K562 (cell line): ENCODE results near the gene HIF1A. TPM values are rescaled to one million over a fixed set of nuclear protein-coding genes. Genes with fewer than 3 reads are reported as not detected.

ENCODE experiments used
- ATAC-seq: fragments of 200-7000 bp; cut with Tn5 transposase; 3 replicates; pipeline ENCODE4 v1.9.1; 2020; ENCODE audit warnings: moderate library complexity
- BruUV-seq: library from RNA; stranded (reverse); fragments of 400-500 nt; replicated peaks from 2 replicates; lab custom pipeline; 2021; lab: Mats Ljungman, UMichigan
- CTCF ChIA-PET: fragments of 300-600 bp; formaldehyde crosslinking; extraction: SDS; loops from one replicate; lab custom pipeline; 2021; ENCODE audit warnings: low intra/inter-chr PET ratio; lab: Yijun Ruan, JAX
- POLR2A ChIA-PET: fragments of 300-600, 350-650 bp; sonication (Branson Sonifier 250); formaldehyde crosslinking; extraction: SDS; loops from one replicate; lab custom pipeline; 2021; ENCODE audit warnings: antibody characterized with exemption, inconsistent platforms; lab: Yijun Ruan, JAX
- DNase-seq, 4 experiments: peaks; one replicate each; pipeline versions ENCODE4 v3.0.0 to v3.0.0-alpha.2; 2011 to 2018; ENCODE audit warnings: low spot score in 3 of 4, mixed read lengths in 3 of 4; ENCODE audit errors: extremely low read depth in 1 of 4
- FAIRE-seq: peaks from 2 replicates; lab custom pipeline; 2011; peaks lifted over from hg19 to GRCh38; lab: Jason Lieb, UNC
- H2AFZ ChIP-seq: 2 replicates; pipeline ENCODE4 v1.6.0; 2011; ENCODE audit warnings: low read depth, low read length, control low read depth, inconsistent platforms
- H3K27ac ChIP-seq: fragments of 200-600 bp; 3 replicates; pipeline ENCODE4 v1.8.0; 2011; ENCODE audit warnings: low read depth, mild to moderate bottlenecking, control low read depth, inconsistent platforms, low read length, moderate library complexity, mixed read lengths; ENCODE audit errors: extremely low read depth
- H3K27me3 ChIP-seq, 2 experiments: fragments of 300-600 bp in 1 of 2; 2 replicates in 1 of 2; 3 replicates in 1 of 2; pipeline versions ENCODE4 v1.6.0 to v1.8.0; 2011; ENCODE audit warnings: inconsistent platforms in 2 of 2, low read length in 2 of 2, mild to moderate bottlenecking in 1 of 2, mixed read lengths in 1 of 2, moderate library complexity in 1 of 2; ENCODE audit not compliant: control insufficient read depth in 2 of 2, insufficient read depth in 2 of 2
- H3K36me3 ChIP-seq: fragments of 300-600 bp; 3 replicates; pipeline ENCODE4 v1.8.0; 2011; ENCODE audit warnings: mild to moderate bottlenecking, low read length, inconsistent platforms; ENCODE audit not compliant: control insufficient read depth, insufficient read depth
- H3K4me1 ChIP-seq, 2 experiments: fragments of 200-600 bp in 1 of 2; replicated peaks in 1 of 2; 2 replicates in 1 of 2; 3 replicates in 1 of 2; pipeline versions ENCODE4 v1.5.1 to v1.8.0; 2011; ENCODE audit warnings: inconsistent platforms in 2 of 2, low read length in 2 of 2, mild to moderate bottlenecking in 1 of 2, mixed read lengths in 1 of 2, moderate library complexity in 1 of 2; ENCODE audit not compliant: control insufficient read depth in 2 of 2, insufficient read depth in 2 of 2
- H3K4me2 ChIP-seq: 2 replicates; pipeline ENCODE4 v1.6.1; 2011; ENCODE audit warnings: low read length, control low read depth, inconsistent platforms, mixed read lengths; ENCODE audit not compliant: insufficient read depth
- H3K4me3 ChIP-seq: fragments of 200-600 bp; sonication (generic), shearing (Covaris generic); 2 replicates; pipeline ENCODE4 v1.5.1; 2016; ENCODE audit warnings: control low read depth, inconsistent platforms
- H3K79me2 ChIP-seq: fragments of 200-600 bp; 3 replicates; pipeline ENCODE4 v1.8.0; 2011; ENCODE audit warnings: low read length, inconsistent platforms; ENCODE audit not compliant: control insufficient read depth, insufficient read depth
- H3K9ac ChIP-seq, 2 experiments: 2 replicates each; pipeline versions ENCODE4 v1.6.0 to v1.6.1; 2011; ENCODE audit warnings: low read depth in 2 of 2, low read length in 2 of 2, control low read depth in 1 of 2, inconsistent platforms in 1 of 2, mild to moderate bottlenecking in 1 of 2, mixed read lengths in 1 of 2; ENCODE audit not compliant: insufficient read depth in 1 of 2
- H3K9me1 ChIP-seq: one replicate; pipeline ENCODE4 v1.6.0; 2011; ENCODE audit warnings: inconsistent platforms, mild to moderate bottlenecking, low read length, moderate library complexity; ENCODE audit not compliant: control insufficient read depth, insufficient read depth
- H3K9me3 ChIP-seq: replicated peaks from 2 replicates; pipeline ENCODE4 v1.5.1; 2011; ENCODE audit warnings: low read depth, low read length, inconsistent platforms; ENCODE audit not compliant: control insufficient read depth, insufficient read depth
- H4K20me1 ChIP-seq: replicated peaks from 2 replicates; pipeline ENCODE4 v1.6.1; 2011; ENCODE audit warnings: low read length, inconsistent platforms, mixed read lengths; ENCODE audit not compliant: control insufficient read depth, insufficient read depth
- HES1 ChIP-seq: fragments of 450-650 bp; IDR thresholded peaks from 2 replicates; pipeline ENCODE4 v1.6.1; 2016; ENCODE audit warnings: low read depth, mild to moderate bottlenecking, moderate library complexity
- HLTF ChIP-seq: fragments of 450-650 bp; IDR thresholded peaks from 2 replicates; pipeline ENCODE4 v1.6.1; 2016
- HNRNPUL1 ChIP-seq: fragments of 200-400 bp; formaldehyde crosslinking; IDR thresholded peaks from 2 replicates; pipeline ENCODE4 v1.6.1; 2017; ENCODE audit warnings: low read length
- KLF1 ChIP-seq: fragments of 450-650 bp; IDR thresholded peaks from 2 replicates; pipeline ENCODE4 v1.6.1; 2016; ENCODE audit warnings: missing genetic modification characterization, missing compliant biosample characterization
- PBX2 ChIP-seq, 2 experiments: IDR thresholded peaks in 1 of 2; conservative IDR thresholded peaks in 1 of 2; 2 replicates each; pipeline ENCODE4 v1.6.1; 2016; ENCODE audit warnings: low read depth in 2 of 2, mild to moderate bottlenecking in 1 of 2, missing compliant biosample characterization in 1 of 2, missing genetic modification characterization in 1 of 2, moderate library complexity in 1 of 2
- PHF21A ChIP-seq: fragments of 450-650 bp; IDR thresholded peaks from 2 replicates; pipeline ENCODE4 v1.6.1; 2017; ENCODE audit warnings: low read depth, borderline replicate concordance
- POLR2AphosphoS5 ChIP-seq: IDR thresholded peaks from 2 replicates; pipeline ENCODE4 v1.6.1; 2011; ENCODE audit warnings: mild to moderate bottlenecking, low read depth, low read length, moderate library complexity; ENCODE audit not compliant: control insufficient read depth, insufficient read depth
- POLR3A ChIP-seq: IDR thresholded peaks from 2 replicates; pipeline ENCODE4 v1.6.1; 2011; ENCODE audit warnings: borderline replicate concordance, mild to moderate bottlenecking, moderate library complexity; ENCODE audit not compliant: insufficient read length, insufficient read depth; ENCODE audit errors: extremely low read depth
- TCF15 ChIP-seq: fragments of 250-450 bp; sonication (Bioruptor Pico); IDR thresholded peaks from 2 replicates; pipeline ENCODE4 v1.8.0; 2022; ENCODE audit warnings: moderate library complexity, mild to moderate bottlenecking, inconsistent platforms
- THRAP3 ChIP-seq: fragments of 450-650 bp; IDR thresholded peaks from 2 replicates; pipeline ENCODE4 v1.6.1; 2016; ENCODE audit warnings: mild to moderate bottlenecking, inconsistent platforms, borderline replicate concordance
- TOE1 ChIP-seq, 2 experiments: fragments of 450-650 bp in 1 of 2; sonication (generic) in 1 of 2; formaldehyde crosslinking in 1 of 2; IDR thresholded peaks; 2 replicates each; pipeline versions ENCODE4 v1.7.1 to v1.8.0; 2016 to 2022; ENCODE audit warnings: borderline replicate concordance in 2 of 2, mild to moderate bottlenecking in 2 of 2, antibody characterized with exemption in 1 of 2, inconsistent platforms in 1 of 2, low read depth in 1 of 2, missing genetic modification reagents in 1 of 2, moderate library complexity in 1 of 2
- ZFX ChIP-seq: sonication (generic); formaldehyde crosslinking; IDR thresholded peaks from 2 replicates; pipeline ENCODE4 v1.8.0; 2022; ENCODE audit warnings: mild to moderate bottlenecking, missing genetic modification reagents, moderate library complexity
- ZNF197 ChIP-seq: fragments of 200-800 bp; sonication (Bioruptor generic); IDR thresholded peaks from 2 replicates; pipeline ENCODE4 v1.6.1; 2016; ENCODE audit warnings: low read depth, missing genetic modification characterization, missing compliant biosample characterization
- ZNF764 ChIP-seq: fragments of 250-450 bp; sonication (Bioruptor Pico); IDR thresholded peaks from 2 replicates; pipeline ENCODE4 v1.4.0; 2020; ENCODE audit warnings: low read depth, mild to moderate bottlenecking, moderate library complexity
- WGBS: fragments of 100-300 bp; shearing (Covaris generic); methylation state at CpG from one replicate; pipeline ENCODE4 v1.1.6; 2016; ENCODE audit warnings: low coverage, mixed read lengths; ENCODE audit not compliant: insufficient coverage; ENCODE audit errors: missing lambda C conversion rate; 5-methylcytosine and 5-hydroxymethylcytosine counted together
- in situ Hi-C: fragments of 300-500 bp; cut with MboI; formaldehyde crosslinking; loops from 4 replicates; pipeline ENCODE4 v1.15.0; 2018; ENCODE audit warnings: inconsistent platforms, mixed read lengths
- intact Hi-C: fragments of 100-400 bp; cut with micrococcal nuclease; formaldehyde crosslinking; loops from 2 replicates; pipeline ENCODE4 v1.14.2; 2022
- polyA plus RNA-seq, 8 experiments: library from polyadenylated mRNA; depleted of rRNA in 4 of 8; stranded (reverse) in 5 of 8; unstranded in 3 of 8; fragments of >200 nt; fragmentation: Nextera tagmentation in 2 of 8; fragmentation: Illumina TruSeq in 1 of 8; extraction: Ambion mirVana in 2 of 8; extraction: Trizol in 1 of 8; gene quantifications; 2 replicates each; pipeline versions ENCODE4 v1.2.1 to v1.2.3, GENCODE V29; 2011 to 2014; ENCODE audit warnings: inconsistent platforms in 1 of 8, missing spikeins in 1 of 8
- total RNA-seq, 7 experiments: library from RNA; depleted of rRNA in 6 of 7; stranded (reverse); fragments of >200 nt in 6 of 7; fragmentation: Illumina TruSeq in 2 of 7; extraction: Trizol in 2 of 7; gene quantifications; 2 replicates each; pipeline versions ENCODE4 v1.2.1 to v1.2.3, GENCODE V29; 2011 to 2021; ENCODE audit warnings: low replicate concordance in 1 of 7
- TF ChIP-seq, protein P1 (sequence below): fragments of 250-450 bp; sonication (Bioruptor Pico); IDR thresholded peaks from 2 replicates; pipeline ENCODE4 v1.8.0; 2022; ENCODE audit warnings: moderate library complexity, mild to moderate bottlenecking, inconsistent platforms

The HIF1A gene
- total and polyA plus RNA-seq, 9 of the 15 experiments (the other 6 are each of a cell fraction or from before 2014, with no cell fraction given) = 5.9 to 35.3 (median 24.2) TPM

DNA sequence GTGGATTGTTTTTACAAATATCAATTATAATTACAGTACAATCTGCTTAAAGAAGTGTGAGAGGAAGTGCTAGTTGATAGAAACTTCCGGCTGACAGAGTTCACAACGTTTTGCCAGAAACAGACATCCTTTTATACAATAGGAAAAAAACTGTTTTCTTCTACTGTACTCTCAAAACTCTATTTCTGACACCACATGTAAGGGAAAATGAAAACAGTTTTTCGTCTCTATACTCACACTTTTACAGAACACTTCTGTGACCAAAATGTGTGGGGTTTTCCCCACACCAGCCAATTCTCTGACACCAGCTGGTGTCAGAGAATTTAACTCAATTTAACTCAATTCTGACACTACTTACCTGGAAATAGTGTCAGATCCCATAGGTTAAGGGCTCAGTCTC, 24.2 kb upstream of the HIF1A start (continued):
- TF ChIP-seq POLR2AphosphoS5 (no peak), PBX2 (CRISPR knock-in tag; IDR thresholded peaks at IDR 0.05; ENCODE audit: low read depth) (no peak), PBX2 (tag; conservative IDR thresholded peaks at IDR 0.05; ENCODE audit: low read depth) (no peak), HLTF (no peak), PHF21A (no peak), KLF1 (tag) (no peak), HES1 (no peak), ZFX (CRISPR knock-in tag) (no peak), HNRNPUL1 (no peak)
- TF ChIP-seq, all 486 proteins: peak for 0

DNA sequence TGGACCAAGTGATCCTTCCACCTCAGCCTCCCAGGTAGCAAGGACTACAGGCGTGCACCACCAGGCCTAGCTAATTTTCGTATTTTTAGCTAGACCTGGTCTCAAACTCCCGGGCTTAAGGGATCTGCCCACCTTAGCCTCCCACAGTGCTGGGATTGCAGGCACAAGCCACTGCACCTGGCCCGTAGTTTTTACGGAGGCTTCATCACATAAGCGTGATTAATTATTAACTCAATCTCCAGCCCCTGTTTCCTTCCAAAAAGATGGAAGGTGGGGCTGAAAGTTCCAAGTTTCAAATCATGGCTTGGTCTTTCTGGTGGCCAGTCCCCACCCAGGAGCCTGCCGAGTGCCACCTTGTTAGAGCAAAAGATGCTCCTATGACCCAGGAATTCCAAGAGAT, 22.5 kb upstream of the HIF1A start:
- FAIRE-seq (no peak), DNase-seq (no peak), ATAC-seq (no peak)
- no peak overlapping the region for H3K9ac ChIP-seq
- H3K4me2 ChIP-seq = no peak overlapping the region
- H3K36me3 ChIP-seq = no peaks in the 10 kb centered on the region
- H3K9me1 ChIP-seq = no peaks in the 10 kb centered on the region
- H3K79me2 ChIP-seq = no peaks in the 10 kb centered on the region
- ChIA-PET CTCF (no interaction called here), POLR2A (no interaction called here)
- BruUV-seq = no TSS peak
- H3K4me3 ChIP-seq = no peak overlapping the region
- no peaks in the 10 kb centered on the region for H4K20me1 ChIP-seq
- intact Hi-C loops = no loop called here
- H2AFZ ChIP-seq = no peak overlapping the region
- H3K4me1 ChIP-seq = no peaks in the 10 kb centered on the region; a peak in 1 of 5 replicates
- H3K27ac ChIP-seq = no peak overlapping the region
- WGBS = 19% methylated on average over 3 of the region's 7 CpGs
- in situ Hi-C loops = no loop called here
- no peaks in the 10 kb centered on the region for H3K9me3 ChIP-seq
- peaks cover 0 to 8% of the 10 kb centered on the region in 2 experiments; a peak in 1 of 5 replicates for H3K27me3 ChIP-seq
- TF ChIP-seq, protein P1, sequence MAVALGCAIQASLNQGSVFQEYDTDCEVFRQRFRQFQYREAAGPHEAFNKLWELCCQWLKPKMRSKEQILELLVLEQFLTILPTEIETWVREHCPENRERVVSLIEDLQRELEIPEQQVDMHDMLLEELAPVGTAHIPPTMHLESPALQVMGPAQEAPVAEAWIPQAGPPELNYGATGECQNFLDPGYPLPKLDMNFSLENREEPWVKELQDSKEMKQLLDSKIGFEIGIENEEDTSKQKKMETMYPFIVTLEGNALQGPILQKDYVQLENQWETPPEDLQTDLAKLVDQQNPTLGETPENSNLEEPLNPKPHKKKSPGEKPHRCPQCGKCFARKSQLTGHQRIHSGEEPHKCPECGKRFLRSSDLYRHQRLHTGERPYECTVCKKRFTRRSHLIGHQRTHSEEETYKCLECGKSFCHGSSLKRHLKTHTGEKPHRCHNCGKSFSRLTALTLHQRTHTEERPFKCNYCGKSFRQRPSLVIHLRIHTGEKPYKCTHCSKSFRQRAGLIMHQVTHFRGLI (CRISPR knock-in tag) = no peak
- TF ChIP-seq TCF15 (CRISPR knock-in tag) (no peak), TOE1 (IDR thresholded peaks at IDR 0.05; ENCODE audit: borderline replicate concordance) (no peak), TOE1 (CRISPR knock-in tag; IDR thresholded peaks at IDR 0.05; ENCODE audit: borderline replicate concordance, low read depth) (no peak), ZNF764 (CRISPR knock-in tag) (no peak), POLR3A (no peak), THRAP3 (no peak), ZNF197 (no peak)
